Panc1 (cell line): ENCODE results near the gene MACROD2.

Experiments
- CTCF ChIP-seq: fragments of 450-650 bp; IDR thresholded peaks from 2 replicates; pipeline ENCODE4 v1.5.1; 2017; ENCODE audit warnings: mild to moderate bottlenecking
- POLR2AphosphoS5 ChIP-seq: IDR thresholded peaks from 2 replicates; pipeline ENCODE4 v1.6.1; 2012; ENCODE audit warnings: mild to moderate bottlenecking, low read depth, low read length, moderate library complexity

DNA sequence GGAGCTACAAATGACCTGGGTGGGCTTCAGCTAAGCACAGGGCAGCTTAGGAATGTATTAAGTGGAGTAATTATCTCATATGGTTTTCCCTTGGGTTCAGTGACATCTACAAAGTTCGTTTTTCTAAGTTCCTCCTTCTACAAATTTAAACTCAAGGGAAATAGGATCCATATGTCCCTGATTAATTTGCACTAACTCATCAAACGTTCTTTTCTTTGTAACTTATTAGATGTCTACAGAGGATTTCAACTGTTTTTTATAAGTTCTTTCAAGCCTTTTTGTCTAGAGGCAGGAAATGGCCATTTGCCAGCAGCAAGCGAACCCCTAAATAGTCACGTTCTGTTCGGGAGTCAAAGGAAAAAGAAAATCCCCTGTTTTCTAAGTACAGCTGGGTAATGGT lies 1517.6 kb downstream of the MACROD2 start:
- TF ChIP-seq POLR2AphosphoS5: no peak
- TF ChIP-seq CTCF: no peak
